PC-9 (cell line): ENCODE measurements around the gene TMCC2.

Experiments used
- EZH2 ChIP-seq: fragments of 200-600 bp; sonication (generic); IDR thresholded peaks from 2 replicates; pipeline ENCODE4 v1.8.0; 2017; ENCODE audit warnings: antibody characterized with exemption, low read depth
- TF ChIP-seq, protein P1 (sequence below): fragments of 200-600 bp; sonication (generic); conservative IDR thresholded peaks from 2 replicates; pipeline ENCODE4 v1.6.1; 2017; ENCODE audit warnings: mixed run types, antibody characterized with exemption, mild to moderate bottlenecking, moderate library complexity

DNA sequence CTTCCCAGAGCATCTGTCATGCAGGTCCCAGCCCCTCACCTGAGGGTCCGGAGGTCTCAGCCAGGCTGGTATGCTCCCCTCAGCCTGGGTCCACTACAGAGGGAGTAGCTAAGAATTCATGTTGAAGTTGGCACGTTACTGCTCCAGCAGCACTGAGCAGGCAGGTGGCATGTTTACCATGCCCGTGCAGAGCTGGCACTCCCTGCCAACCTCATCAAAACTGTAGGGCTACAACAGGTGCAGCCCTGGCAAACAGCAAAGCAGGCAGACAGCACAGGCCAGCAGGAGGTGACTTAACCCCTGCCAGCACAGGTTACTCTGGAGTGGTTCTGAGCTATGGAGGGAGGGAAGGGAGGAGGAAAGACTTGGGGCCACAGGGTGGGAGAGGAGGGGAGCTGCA, 47.4 kb downstream of the TMCC2 start:
- TF ChIP-seq, protein P1, sequence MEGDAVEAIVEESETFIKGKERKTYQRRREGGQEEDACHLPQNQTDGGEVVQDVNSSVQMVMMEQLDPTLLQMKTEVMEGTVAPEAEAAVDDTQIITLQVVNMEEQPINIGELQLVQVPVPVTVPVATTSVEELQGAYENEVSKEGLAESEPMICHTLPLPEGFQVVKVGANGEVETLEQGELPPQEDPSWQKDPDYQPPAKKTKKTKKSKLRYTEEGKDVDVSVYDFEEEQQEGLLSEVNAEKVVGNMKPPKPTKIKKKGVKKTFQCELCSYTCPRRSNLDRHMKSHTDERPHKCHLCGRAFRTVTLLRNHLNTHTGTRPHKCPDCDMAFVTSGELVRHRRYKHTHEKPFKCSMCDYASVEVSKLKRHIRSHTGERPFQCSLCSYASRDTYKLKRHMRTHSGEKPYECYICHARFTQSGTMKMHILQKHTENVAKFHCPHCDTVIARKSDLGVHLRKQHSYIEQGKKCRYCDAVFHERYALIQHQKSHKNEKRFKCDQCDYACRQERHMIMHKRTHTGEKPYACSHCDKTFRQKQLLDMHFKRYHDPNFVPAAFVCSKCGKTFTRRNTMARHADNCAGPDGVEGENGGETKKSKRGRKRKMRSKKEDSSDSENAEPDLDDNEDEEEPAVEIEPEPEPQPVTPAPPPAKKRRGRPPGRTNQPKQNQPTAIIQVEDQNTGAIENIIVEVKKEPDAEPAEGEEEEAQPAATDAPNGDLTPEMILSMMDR = no peak
- TF ChIP-seq EZH2 = no peak
